ENCODE measurements around the gene WRNIP1.

Gene WRNIP1

DNA sequence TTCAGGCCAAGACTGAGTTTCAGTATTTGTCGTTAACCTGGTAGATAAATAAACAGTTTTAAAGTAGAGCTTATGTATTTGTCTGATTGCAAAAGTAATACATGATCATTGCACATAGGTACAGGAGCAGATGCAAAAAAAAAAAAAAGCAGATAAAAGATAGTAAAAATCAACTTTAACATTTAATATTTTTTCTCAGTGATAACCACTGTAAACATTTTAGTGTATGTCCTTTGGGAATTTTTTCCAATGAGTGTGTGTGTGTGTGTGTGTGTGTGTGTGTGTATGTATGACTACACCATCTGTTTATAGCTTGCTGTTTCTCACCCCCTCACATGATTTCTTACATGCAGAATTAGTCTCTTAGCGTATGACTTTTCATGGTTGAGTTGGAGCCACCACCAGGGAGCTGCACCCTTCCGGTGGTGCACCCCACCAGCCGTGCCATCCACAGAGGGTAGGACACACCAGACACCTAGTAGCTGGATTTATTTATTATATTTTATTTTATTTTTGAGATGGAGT lies 26.3 kb downstream of the WRNIP1 start:
- TF ChIP-seq, protein P1, sequence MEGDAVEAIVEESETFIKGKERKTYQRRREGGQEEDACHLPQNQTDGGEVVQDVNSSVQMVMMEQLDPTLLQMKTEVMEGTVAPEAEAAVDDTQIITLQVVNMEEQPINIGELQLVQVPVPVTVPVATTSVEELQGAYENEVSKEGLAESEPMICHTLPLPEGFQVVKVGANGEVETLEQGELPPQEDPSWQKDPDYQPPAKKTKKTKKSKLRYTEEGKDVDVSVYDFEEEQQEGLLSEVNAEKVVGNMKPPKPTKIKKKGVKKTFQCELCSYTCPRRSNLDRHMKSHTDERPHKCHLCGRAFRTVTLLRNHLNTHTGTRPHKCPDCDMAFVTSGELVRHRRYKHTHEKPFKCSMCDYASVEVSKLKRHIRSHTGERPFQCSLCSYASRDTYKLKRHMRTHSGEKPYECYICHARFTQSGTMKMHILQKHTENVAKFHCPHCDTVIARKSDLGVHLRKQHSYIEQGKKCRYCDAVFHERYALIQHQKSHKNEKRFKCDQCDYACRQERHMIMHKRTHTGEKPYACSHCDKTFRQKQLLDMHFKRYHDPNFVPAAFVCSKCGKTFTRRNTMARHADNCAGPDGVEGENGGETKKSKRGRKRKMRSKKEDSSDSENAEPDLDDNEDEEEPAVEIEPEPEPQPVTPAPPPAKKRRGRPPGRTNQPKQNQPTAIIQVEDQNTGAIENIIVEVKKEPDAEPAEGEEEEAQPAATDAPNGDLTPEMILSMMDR (IDR thresholded peaks at IDR 0.05; ENCODE audit: low read depth, low read length, missing control alignments): no peak
- H3K4me3 ChIP-seq (ENCODE audit: low read depth, low read length): no peak overlapping the region
- DNase-seq (ENCODE audit: low read depth): no peak

DNA sequence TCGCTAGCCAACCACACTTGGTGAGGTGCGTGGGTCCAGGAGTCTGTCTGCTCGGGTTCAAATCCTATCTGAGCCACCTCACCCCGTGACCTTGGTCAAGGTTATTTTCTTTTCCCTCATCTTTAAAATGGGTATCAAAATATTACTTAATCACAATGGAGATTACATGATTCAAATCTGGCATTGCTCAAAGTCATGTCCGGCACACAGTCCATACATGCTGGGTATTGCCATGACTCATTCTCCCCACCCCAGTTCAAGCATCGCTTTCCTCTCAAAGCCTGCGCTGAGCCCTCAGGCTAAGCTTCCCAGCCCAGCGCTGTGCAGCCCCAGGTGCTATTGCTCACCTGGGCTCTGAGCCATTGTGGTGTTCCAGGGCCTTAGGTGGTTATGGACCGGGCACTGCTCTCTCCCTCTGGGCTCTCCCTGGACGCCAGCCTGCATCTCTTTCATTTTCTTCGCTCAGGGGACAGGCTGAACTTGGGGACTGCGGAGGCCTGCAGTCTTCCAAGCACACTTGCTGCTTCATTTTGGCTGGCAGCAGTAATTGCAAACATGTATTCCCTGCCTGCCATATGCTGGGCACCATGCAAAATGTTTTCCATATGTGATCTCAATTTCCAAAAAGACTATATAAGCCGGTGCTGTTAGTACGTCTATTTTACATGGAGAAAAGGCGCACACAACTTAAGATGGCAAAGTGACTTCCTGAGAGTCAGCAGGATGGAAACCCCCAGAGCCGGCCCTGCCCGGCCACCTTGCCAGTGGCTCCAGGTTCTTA lies 27.3 kb downstream of the WRNIP1 start:
- no peak overlapping the region for H3K4me3 ChIP-seq (ENCODE audit: low read depth, low read length)
- no peak for DNase-seq (ENCODE audit: low read depth)
- TF ChIP-seq, protein P1 (IDR thresholded peaks at IDR 0.05; ENCODE audit: low read depth, low read length, missing control alignments): no peak

DNA sequence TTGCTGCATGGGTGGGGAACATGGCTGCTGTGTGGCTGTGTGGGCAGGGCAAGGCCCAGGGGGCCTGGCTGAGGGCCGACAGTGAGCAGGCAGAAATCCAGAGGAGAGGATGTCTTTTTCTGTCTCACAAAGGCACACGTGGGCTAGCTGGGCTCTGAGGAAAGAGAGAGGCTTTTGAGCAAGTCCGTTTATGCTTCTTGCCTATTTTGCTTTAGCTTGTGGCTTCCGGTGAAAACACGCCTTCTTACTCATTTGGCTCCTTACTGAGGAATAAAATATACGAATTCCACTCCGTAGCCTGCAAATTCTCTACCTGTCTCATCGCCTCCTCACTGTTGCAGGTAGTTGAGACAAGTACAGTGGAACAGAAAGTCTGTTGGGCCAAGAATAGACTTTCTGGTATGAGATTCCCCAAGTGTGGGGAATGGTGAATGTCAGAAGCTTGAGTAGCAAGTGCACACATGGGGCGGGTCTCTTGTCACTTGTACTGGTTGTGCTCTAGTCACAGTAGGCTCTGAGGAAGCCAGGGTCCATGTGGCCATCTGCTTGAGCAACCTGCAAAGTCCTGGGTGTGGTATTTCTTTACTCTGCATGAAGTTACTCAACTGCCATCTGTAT lies 28.4 kb downstream of the WRNIP1 start:
- TF ChIP-seq, protein P1 (IDR thresholded peaks at IDR 0.05; ENCODE audit: low read depth, low read length, missing control alignments): no peak
- DNase-seq (ENCODE audit: low read depth): no peak
- no peak overlapping the region for H3K4me3 ChIP-seq (ENCODE audit: low read depth, low read length)

DNA sequence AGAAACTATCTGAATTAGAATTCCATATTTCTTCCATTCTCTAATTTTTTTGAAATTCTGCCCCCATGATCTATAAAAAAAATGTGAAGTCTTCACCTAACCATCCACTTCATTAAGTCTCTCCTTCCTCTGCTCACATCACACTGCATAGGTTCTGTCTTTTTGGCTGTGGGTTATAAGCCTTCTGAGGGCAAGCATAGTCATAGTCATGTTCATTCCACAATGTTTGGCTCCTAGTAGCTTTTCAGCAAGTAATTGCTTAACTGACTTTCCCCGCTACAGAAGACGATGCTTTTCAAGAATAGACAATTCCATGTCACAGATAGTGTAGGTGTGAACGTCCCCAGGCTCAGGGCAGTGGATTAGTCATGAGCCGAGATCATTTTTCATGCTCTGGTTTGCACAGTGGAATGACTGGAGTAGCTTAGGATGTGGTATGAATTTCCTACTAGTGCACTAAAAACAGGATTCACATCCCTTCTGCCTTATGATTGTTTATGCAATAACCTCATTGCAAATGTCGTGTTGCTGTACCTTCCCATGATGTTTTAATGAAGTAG lies 29.1 kb downstream of the WRNIP1 start:
- TF ChIP-seq, protein P1 (IDR thresholded peaks at IDR 0.05; ENCODE audit: low read depth, low read length, missing control alignments): no peak
- no peak for DNase-seq (ENCODE audit: low read depth)
- no peak overlapping the region for H3K4me3 ChIP-seq (ENCODE audit: low read depth, low read length)

DNA sequence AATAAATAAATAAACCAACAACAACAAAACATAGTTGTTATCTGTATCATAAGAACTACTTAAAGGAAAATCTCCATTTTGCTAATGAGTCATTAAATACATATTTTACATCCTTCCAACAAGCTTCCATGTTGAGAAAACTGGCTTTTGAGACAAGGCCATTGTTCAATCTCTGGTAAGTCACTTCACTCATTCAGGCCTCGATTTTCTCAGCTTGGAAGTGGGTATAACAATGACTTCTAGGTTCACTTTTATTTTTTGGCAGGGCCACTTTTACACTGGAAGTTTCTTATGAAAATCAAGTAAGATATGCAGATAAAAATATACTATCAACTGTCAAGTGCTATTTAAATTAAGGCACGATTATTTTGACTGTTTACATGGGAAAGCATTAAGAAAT lies 30.0 kb downstream of the WRNIP1 start:
- TF ChIP-seq, protein P1 (IDR thresholded peaks at IDR 0.05; ENCODE audit: low read depth, low read length, missing control alignments): no peak
- no peak for DNase-seq (ENCODE audit: low read depth)
- H3K4me3 ChIP-seq (ENCODE audit: low read depth, low read length): no peak overlapping the region

DNA sequence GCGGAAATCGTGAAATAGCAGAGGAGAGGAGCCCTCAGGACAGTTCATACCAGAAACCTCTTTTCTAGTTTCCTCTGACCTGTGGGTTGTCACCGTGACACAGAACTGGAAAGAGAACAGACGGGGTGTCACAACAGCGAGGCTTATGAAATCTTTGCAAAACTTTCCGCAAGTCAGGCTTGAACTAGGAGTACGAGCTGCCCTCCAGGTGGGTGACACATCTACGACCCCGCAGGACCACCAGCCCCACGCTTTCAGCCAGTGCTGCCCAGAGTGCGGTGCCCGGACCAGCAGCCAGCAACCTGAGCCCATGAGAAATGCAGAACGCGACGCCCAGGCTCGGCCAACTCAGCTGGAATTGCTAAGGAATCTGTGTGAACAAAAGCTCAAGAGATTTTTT lies 30.8 kb downstream of the WRNIP1 start:
- H3K4me3 ChIP-seq (ENCODE audit: low read depth, low read length): no peak overlapping the region
- DNase-seq (ENCODE audit: low read depth): no peak
- TF ChIP-seq, protein P1 (IDR thresholded peaks at IDR 0.05; ENCODE audit: low read depth, low read length, missing control alignments): no peak

Measured in GM12864 (cell line).